NT2/D1 (cell line): ENCODE results near the gene PSMA7.

Experiments
- DNase-seq: peaks from one replicate; pipeline ENCODE4 v3.0.0-alpha.2; 2011; ENCODE audit warnings: low read depth, low spot score
- H3K27me3 ChIP-seq: 2 replicates; pipeline ENCODE4 v1.6.0; 2011; ENCODE audit warnings: mild to moderate bottlenecking; ENCODE audit not compliant: insufficient read length, insufficient read depth
- H3K36me3 ChIP-seq: 2 replicates; pipeline ENCODE4 v1.6.1; 2011; ENCODE audit warnings: mild to moderate bottlenecking, low read length, mixed read lengths; ENCODE audit not compliant: insufficient read depth, insufficient read length
- H3K4me1 ChIP-seq: 2 replicates; pipeline ENCODE4 v1.5.1; 2011; ENCODE audit not compliant: insufficient read depth, insufficient read length
- H3K4me3 ChIP-seq: 2 replicates; pipeline ENCODE4 v1.5.1; 2011; ENCODE audit warnings: low read depth; ENCODE audit not compliant: insufficient read length
- H3K9ac ChIP-seq: 2 replicates; pipeline ENCODE4 v1.6.0; 2011; ENCODE audit warnings: low read depth; ENCODE audit not compliant: insufficient read length
- H3K9me3 ChIP-seq: 2 replicates; pipeline ENCODE4 v1.5.1; 2011; ENCODE audit warnings: mild to moderate bottlenecking, low read length; ENCODE audit not compliant: insufficient read depth
- SUZ12 ChIP-seq: IDR thresholded peaks from 2 replicates; pipeline ENCODE4 v1.6.1; 2011; ENCODE audit not compliant: insufficient read length, insufficient read depth; ENCODE audit errors: extremely low read depth
- YY1 ChIP-seq: IDR thresholded peaks from 2 replicates; pipeline ENCODE4 v1.6.1; 2011; ENCODE audit not compliant: insufficient read length, insufficient read depth
- ZNF274 ChIP-seq: IDR thresholded peaks from 2 replicates; pipeline ENCODE4 v1.6.1; 2011; ENCODE audit warnings: mild to moderate bottlenecking, low read depth, low read length

Gene PSMA7

GRCh38 chr20:62175711-62176110, 32.5 kb upstream of the PSMA7 start:
- no peaks in the 10 kb centered on the region for H3K9me3 ChIP-seq
- DNase-seq, result no peak
- H3K4me3 ChIP-seq, result no peak overlapping the region
- H3K9ac ChIP-seq, result no peak overlapping the region
- no peaks in the 10 kb centered on the region for H3K27me3 ChIP-seq
- TF ChIP-seq SUZ12, result no peak
- TF ChIP-seq YY1, result no peak
- TF ChIP-seq ZNF274, result no peak
- no peaks in the 10 kb centered on the region for H3K4me1 ChIP-seq
- H3K36me3 ChIP-seq, result peaks cover 78% of the 10 kb centered on the region

GRCh38 chr20:62174870-62175624, 31.9 kb upstream of the PSMA7 start:
- Histone ChIP-seq H3K4me1 (no peaks in the 10 kb centered on the region), H3K9ac (no peak overlapping the region), H3K36me3 (peaks cover 76% of the 10 kb centered on the region), H3K4me3 (no peak overlapping the region), H3K27me3 (no peaks in the 10 kb centered on the region), H3K9me3 (no peaks in the 10 kb centered on the region)
- DNase-seq, result no peak
- TF ChIP-seq YY1 (no peak), ZNF274 (no peak), SUZ12 (no peak)

- Histone ChIP-seq H3K9me3 (no peaks in the 10 kb centered on the region), H3K4me3 (no peak overlapping the region), H3K27me3 (no peaks in the 10 kb centered on the region), H3K9ac (no peak overlapping the region), H3K36me3 (peaks cover 77% of the 10 kb centered on the region), H3K4me1 (no peaks in the 10 kb centered on the region)
- no peak for TF ChIP-seq SUZ12
- no peak for TF ChIP-seq YY1
- no peak for DNase-seq
Measured at GRCh38 chr20:62174021-62174804, 31.0 kb upstream of the PSMA7 start.

- DNase-seq, result no peak
- H3K9me3 ChIP-seq, result no peaks in the 10 kb centered on the region
- H3K9ac ChIP-seq, result no peak overlapping the region
- no peaks in the 10 kb centered on the region for H3K27me3 ChIP-seq
- TF ChIP-seq SUZ12 (no peak), YY1 (no peak), ZNF274 (no peak)
- peaks cover 81% of the 10 kb centered on the region for H3K36me3 ChIP-seq
- no peak overlapping the region for H3K4me3 ChIP-seq
- no peaks in the 10 kb centered on the region for H3K4me1 ChIP-seq
Measured at GRCh38 chr20:62172666-62173065, 29.5 kb upstream of the PSMA7 start.

- no peak overlapping the region for H3K4me3 ChIP-seq
- H3K9me3 ChIP-seq, result no peaks in the 10 kb centered on the region
- DNase-seq, result no peak
- no peaks in the 10 kb centered on the region for H3K27me3 ChIP-seq
- H3K9ac ChIP-seq, result no peak overlapping the region
- TF ChIP-seq YY1 (no peak), ZNF274 (no peak), SUZ12 (no peak)
- peaks cover under 1% of the 10 kb centered on the region for H3K4me1 ChIP-seq
- H3K36me3 ChIP-seq, result peaks cover 76% of the 10 kb centered on the region
Measured at GRCh38 chr20:62171245-62171644, 28.1 kb upstream of the PSMA7 start.

GRCh38 chr20:62170536-62170935, 27.3 kb upstream of the PSMA7 start:
- H3K4me1 ChIP-seq, result peaks cover 8% of the 10 kb centered on the region
- TF ChIP-seq SUZ12 (no peak), YY1 (no peak), ZNF274 (no peak)
- H3K27me3 ChIP-seq, result no peaks in the 10 kb centered on the region
- H3K36me3 ChIP-seq, result peaks cover 76% of the 10 kb centered on the region
- no peak overlapping the region for H3K9ac ChIP-seq
- DNase-seq, result no peak
- H3K9me3 ChIP-seq, result no peaks in the 10 kb centered on the region
- H3K4me3 ChIP-seq, result no peak overlapping the region

- peaks cover 76% of the 10 kb centered on the region for H3K36me3 ChIP-seq
- H3K9me3 ChIP-seq, result no peaks in the 10 kb centered on the region
- TF ChIP-seq ZNF274, result no peak
- no peak for TF ChIP-seq SUZ12
- no peak for TF ChIP-seq YY1
- no peak for DNase-seq
- H3K4me1 ChIP-seq, result peaks cover 12% of the 10 kb centered on the region
- no peak overlapping the region for H3K4me3 ChIP-seq
- no peaks in the 10 kb centered on the region for H3K27me3 ChIP-seq
- no peak overlapping the region for H3K9ac ChIP-seq
Measured at GRCh38 chr20:62168890-62169435, 25.8 kb upstream of the PSMA7 start.
